ENCODE results near the gene R3HCC1L.
A peak's percentile ranks its signal among the peaks of the same experiment; 100 is the strongest.

The R3HCC1L gene

GRCh38 chr10:98235846-98236245 lies 101.4 kb downstream of the R3HCC1L start:
- DNase-seq, result no peak
- 97% methylated on average over 4 of the region's 5 CpGs for WGBS (ENCODE audit: insufficient coverage)
- no peak overlapping the region for H3K4me3 ChIP-seq (ENCODE audit: control insufficient read depth in 1 of 7, extremely low read depth in 1 of 7, insufficient read depth in 4 of 7, low read depth in 2 of 7, low read length in 6 of 7)
- peaks cover 6 to 28% (median 21%) of the 10 kb centered on the region in 4 experiments for H3K36me3 ChIP-seq (ENCODE audit: control insufficient read depth in 4 of 4, insufficient read depth in 4 of 4, low read length in 3 of 4)
- POLR2A ChIA-PET, result no interaction called here
- peaks cover 0 to 13% (median 9%) of the 10 kb centered on the region in 4 experiments for H3K4me1 ChIP-seq (ENCODE audit: control extremely low read depth in 1 of 4, control insufficient read depth in 4 of 4, insufficient read depth in 4 of 4, low read length in 3 of 4)
- H3K27me3 ChIP-seq (replicated peaks in 2 of 5; ENCODE audit: control insufficient read depth in 4 of 5, insufficient read depth in 5 of 5, low read length in 4 of 5), result no peaks in the 10 kb centered on the region
- CTCF ChIA-PET, result interaction anchor here (1.6 kb wide), 1 partner anchor 9 kb away, joined by 3 read pairs; no protein-coding TSS in a partner anchor
- H3K9me3 ChIP-seq (ENCODE audit: control extremely low read depth in 1 of 5, control insufficient read depth in 4 of 5, insufficient read depth in 2 of 5, low read depth in 1 of 5, low read length in 4 of 5), result no peaks in the 10 kb centered on the region
- H3K27ac ChIP-seq (ENCODE audit: insufficient read depth in 1 of 2, low read depth in 1 of 2, low read length in 2 of 2, poor library complexity in 1 of 2, severe bottlenecking in 2 of 2), result no peak overlapping the region

- 83% methylated on average over 4 of the region's 5 CpGs for WGBS (ENCODE audit: insufficient coverage)
- H3K36me3 ChIP-seq (ENCODE audit: control insufficient read depth in 4 of 4, insufficient read depth in 4 of 4, low read length in 3 of 4), result peaks cover 6 to 28% (median 21%) of the 10 kb centered on the region in 4 experiments
- ChIA-PET POLR2A (no interaction called here), CTCF (interaction anchor here (1.6 kb wide), 1 partner anchor 10 kb away, joined by 3 read pairs; no protein-coding TSS in a partner anchor)
- H3K27me3 ChIP-seq (replicated peaks in 2 of 5; ENCODE audit: control insufficient read depth in 4 of 5, insufficient read depth in 5 of 5, low read length in 4 of 5), result no peaks in the 10 kb centered on the region
- DNase-seq, result peak; percentile 23 to 71 (median 42)
- no peaks in the 10 kb centered on the region for H3K9me3 ChIP-seq (ENCODE audit: control extremely low read depth in 1 of 5, control insufficient read depth in 4 of 5, insufficient read depth in 2 of 5, low read depth in 1 of 5, low read length in 4 of 5)
- no peak overlapping the region for H3K27ac ChIP-seq (ENCODE audit: insufficient read depth in 1 of 2, low read depth in 1 of 2, low read length in 2 of 2, poor library complexity in 1 of 2, severe bottlenecking in 2 of 2)
- H3K4me1 ChIP-seq (ENCODE audit: control extremely low read depth in 1 of 4, control insufficient read depth in 4 of 4, insufficient read depth in 4 of 4, low read length in 3 of 4), result peaks cover 0 to 13% (median 9%) of the 10 kb centered on the region in 4 experiments
- H3K4me3 ChIP-seq (ENCODE audit: control insufficient read depth in 1 of 7, extremely low read depth in 1 of 7, insufficient read depth in 4 of 7, low read depth in 2 of 7, low read length in 6 of 7), result no peak overlapping the region
Measured at GRCh38 chr10:98236862-98237261, 102.4 kb downstream of the R3HCC1L start.

DNA sequence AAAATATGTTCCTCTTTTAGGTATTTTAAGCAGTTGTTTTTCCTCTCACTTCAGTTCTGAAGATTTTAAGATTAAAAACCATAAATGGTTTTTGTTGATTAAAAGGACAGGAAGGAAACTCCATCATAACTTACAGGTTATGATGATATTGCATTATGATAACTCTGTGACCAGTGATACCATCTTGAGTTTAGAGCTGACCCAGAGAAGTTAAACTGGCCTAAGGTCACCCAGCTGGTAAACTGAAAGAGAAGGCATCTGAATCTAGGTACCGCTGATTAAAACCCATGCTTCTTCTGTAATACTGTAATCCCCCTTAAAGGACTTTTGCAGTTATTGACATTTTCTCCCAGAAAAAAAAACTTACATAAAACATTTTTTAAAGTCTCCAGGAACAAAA lies 103.9 kb downstream of the R3HCC1L start:
- WGBS (ENCODE audit: insufficient coverage), result 22% methylated on average over 1 of the region's 1 CpG
- peak overlapping the region in 1 of 2 experiments; percentile 37 for H3K27ac ChIP-seq (ENCODE audit: insufficient read depth in 1 of 2, low read depth in 1 of 2, low read length in 2 of 2, poor library complexity in 1 of 2, severe bottlenecking in 2 of 2)
- POLR2A ChIA-PET, result interaction anchor here (0.6 to 0.7 kb wide), 2 partner anchors 12 to 32 kb away, joined by 3 to 4 read pairs; no protein-coding TSS in a partner anchor
- H3K4me3 ChIP-seq (ENCODE audit: control insufficient read depth in 1 of 7, extremely low read depth in 1 of 7, insufficient read depth in 4 of 7, low read depth in 2 of 7, low read length in 6 of 7), result no peak overlapping the region
- peaks cover 6 to 30% (median 23%) of the 10 kb centered on the region in 4 experiments for H3K36me3 ChIP-seq (ENCODE audit: control insufficient read depth in 4 of 4, insufficient read depth in 4 of 4, low read length in 3 of 4)
- no peaks in the 10 kb centered on the region for H3K9me3 ChIP-seq (ENCODE audit: control extremely low read depth in 1 of 5, control insufficient read depth in 4 of 5, insufficient read depth in 2 of 5, low read depth in 1 of 5, low read length in 4 of 5)
- H3K27me3 ChIP-seq (replicated peaks in 2 of 5; ENCODE audit: control insufficient read depth in 4 of 5, insufficient read depth in 5 of 5, low read length in 4 of 5), result no peaks in the 10 kb centered on the region
- CTCF ChIA-PET, result interaction anchor here (0.5 to 1.2 kb wide), 3 partner anchors 79 to 224 kb away, joined by 3 to 4 read pairs (median 3); no protein-coding TSS in a partner anchor
- peaks cover 0 to 13% (median 9%) of the 10 kb centered on the region in 4 experiments for H3K4me1 ChIP-seq (ENCODE audit: control extremely low read depth in 1 of 4, control insufficient read depth in 4 of 4, insufficient read depth in 4 of 4, low read length in 3 of 4)
- peak in 2 of 3 donors; percentile 15 to 33 for DNase-seq

DNA sequence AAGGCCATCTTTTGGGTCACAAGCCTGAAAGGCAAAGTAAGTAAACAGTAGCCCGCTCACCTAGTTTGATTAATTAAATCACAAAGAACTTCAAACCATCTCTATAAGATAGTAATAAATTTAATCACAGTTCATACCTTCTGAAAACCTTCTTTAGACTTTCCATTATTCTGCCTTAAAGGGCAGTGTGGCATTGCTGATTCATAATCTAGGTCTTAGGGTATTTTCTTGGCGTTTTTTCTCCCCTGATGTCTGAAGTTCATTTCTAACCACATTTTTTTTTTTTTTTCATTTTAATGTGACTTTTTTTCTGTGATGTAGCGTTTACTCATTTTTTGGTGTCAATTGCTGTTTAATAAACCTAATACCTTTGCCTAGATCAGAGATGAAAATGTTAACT lies 106.1 kb downstream of the R3HCC1L start:
- H3K36me3 ChIP-seq (ENCODE audit: control insufficient read depth in 4 of 4, insufficient read depth in 4 of 4, low read length in 3 of 4), result peaks cover 15 to 40% (median 27%) of the 10 kb centered on the region in 4 experiments

DNA sequence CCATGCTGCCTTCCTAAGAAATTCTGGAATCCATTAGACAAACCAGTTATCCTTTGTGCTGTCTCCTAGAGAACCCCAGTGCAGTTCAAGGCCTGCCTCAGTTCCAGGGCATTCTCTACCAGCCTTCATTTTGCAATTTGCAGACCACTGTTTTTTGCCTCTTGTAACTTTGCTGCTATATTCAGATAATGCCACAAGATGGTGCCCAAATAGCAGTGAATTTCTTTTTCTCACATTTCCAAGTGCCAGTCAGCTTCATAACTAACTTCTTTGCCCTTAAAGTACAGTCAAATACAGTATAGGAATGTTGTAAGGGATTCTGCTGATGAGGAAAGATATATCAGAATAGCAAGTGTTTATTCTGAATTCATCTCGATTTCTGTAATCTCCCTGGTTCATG lies 108.4 kb downstream of the R3HCC1L start:
- Histone ChIP-seq H3K4me1 (ENCODE audit: control extremely low read depth in 1 of 4, control insufficient read depth in 4 of 4, insufficient read depth in 4 of 4, low read length in 3 of 4) (peaks cover 0 to 6% (median 4%) of the 10 kb centered on the region in 4 experiments), H3K27ac (ENCODE audit: insufficient read depth in 1 of 2, low read depth in 1 of 2, low read length in 2 of 2, poor library complexity in 1 of 2, severe bottlenecking in 2 of 2) (no peak overlapping the region), H3K9me3 (ENCODE audit: control extremely low read depth in 1 of 5, control insufficient read depth in 4 of 5, insufficient read depth in 2 of 5, low read depth in 1 of 5, low read length in 4 of 5) (no peaks in the 10 kb centered on the region), H3K27me3 (replicated peaks in 2 of 5; ENCODE audit: control insufficient read depth in 4 of 5, insufficient read depth in 5 of 5, low read length in 4 of 5) (no peaks in the 10 kb centered on the region), H3K36me3 (ENCODE audit: control insufficient read depth in 4 of 4, insufficient read depth in 4 of 4, low read length in 3 of 4) (peaks cover 23 to 42% (median 28%) of the 10 kb centered on the region in 4 experiments), H3K4me3 (ENCODE audit: control insufficient read depth in 1 of 7, extremely low read depth in 1 of 7, insufficient read depth in 4 of 7, low read depth in 2 of 7, low read length in 6 of 7) (no peak overlapping the region)
- CTCF ChIA-PET, result interaction anchor here (1.0 to 2.8 kb wide), 6 partner anchors 16 to 73 kb away, joined by 3 to 22 read pairs (median 4); no protein-coding TSS in a partner anchor
- POLR2A ChIA-PET, result no interaction called here
- WGBS (ENCODE audit: insufficient coverage), result no CpG with 5 or more reads among the region's 1 CpG
- peak; percentile 30 to 58 (median 55) for DNase-seq

More for the DNA sequence above, 106.1 kb downstream of the R3HCC1L start:
- no peaks in the 10 kb centered on the region for H3K27me3 ChIP-seq (replicated peaks in 2 of 5; ENCODE audit: control insufficient read depth in 4 of 5, insufficient read depth in 5 of 5, low read length in 4 of 5)
- H3K27ac ChIP-seq (ENCODE audit: insufficient read depth in 1 of 2, low read depth in 1 of 2, low read length in 2 of 2, poor library complexity in 1 of 2, severe bottlenecking in 2 of 2), result no peak overlapping the region
- no peak for DNase-seq
- H3K9me3 ChIP-seq (ENCODE audit: control extremely low read depth in 1 of 5, control insufficient read depth in 4 of 5, insufficient read depth in 2 of 5, low read depth in 1 of 5, low read length in 4 of 5), result no peaks in the 10 kb centered on the region
- POLR2A ChIA-PET, result no interaction called here
- WGBS (ENCODE audit: insufficient coverage), result no CpG with 5 or more reads among the region's 3 CpGs
- peaks cover 0 to 13% (median 9%) of the 10 kb centered on the region in 4 experiments for H3K4me1 ChIP-seq (ENCODE audit: control extremely low read depth in 1 of 4, control insufficient read depth in 4 of 4, insufficient read depth in 4 of 4, low read length in 3 of 4)
- no peak overlapping the region for H3K4me3 ChIP-seq (ENCODE audit: control insufficient read depth in 1 of 7, extremely low read depth in 1 of 7, insufficient read depth in 4 of 7, low read depth in 2 of 7, low read length in 6 of 7)
- CTCF ChIA-PET, result no interaction called here

GRCh38 chr10:98244141-98244540 lies 109.7 kb downstream of the R3HCC1L start:
- ChIA-PET POLR2A (no interaction called here), CTCF (interaction anchor here (0.8 to 1.5 kb wide), 3 partner anchors 75 to 223 kb away, joined by 3 to 4 read pairs (median 4); no protein-coding TSS in a partner anchor)

DNA sequence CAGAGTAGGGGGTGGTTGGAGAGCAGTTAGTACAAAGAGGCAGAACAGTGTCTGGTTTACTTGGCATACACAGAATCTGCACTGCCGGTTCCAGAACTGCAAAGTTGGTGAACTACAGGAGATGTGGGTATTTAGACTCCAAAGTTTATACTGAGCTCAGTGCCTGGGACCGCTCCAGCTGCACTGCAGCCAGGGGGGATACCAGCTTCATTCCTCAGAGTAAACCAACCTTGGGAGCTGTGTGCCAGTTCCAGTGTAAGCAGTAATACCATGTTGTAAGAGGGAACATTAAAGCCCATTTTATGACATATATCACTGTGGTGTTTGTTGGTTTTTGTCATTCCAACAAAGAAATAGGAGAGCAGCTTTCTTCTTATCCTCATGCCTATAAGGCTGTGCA lies 110.1 kb downstream of the R3HCC1L start:
- Histone ChIP-seq H3K4me1 (ENCODE audit: control extremely low read depth in 1 of 4, control insufficient read depth in 4 of 4, insufficient read depth in 4 of 4, low read length in 3 of 4) (no peaks in the 10 kb centered on the region), H3K27me3 (replicated peaks in 2 of 5; ENCODE audit: control insufficient read depth in 4 of 5, insufficient read depth in 5 of 5, low read length in 4 of 5) (no peaks in the 10 kb centered on the region), H3K36me3 (ENCODE audit: control insufficient read depth in 4 of 4, insufficient read depth in 4 of 4, low read length in 3 of 4) (peaks cover 25 to 59% (median 40%) of the 10 kb centered on the region in 4 experiments), H3K9me3 (ENCODE audit: control extremely low read depth in 1 of 5, control insufficient read depth in 4 of 5, insufficient read depth in 2 of 5, low read depth in 1 of 5, low read length in 4 of 5) (no peaks in the 10 kb centered on the region), H3K27ac (ENCODE audit: insufficient read depth in 1 of 2, low read depth in 1 of 2, low read length in 2 of 2, poor library complexity in 1 of 2, severe bottlenecking in 2 of 2) (no peak overlapping the region), H3K4me3 (ENCODE audit: control insufficient read depth in 1 of 7, extremely low read depth in 1 of 7, insufficient read depth in 4 of 7, low read depth in 2 of 7, low read length in 6 of 7) (no peak overlapping the region)
- 33% methylated on average over 1 of the region's 2 CpGs for WGBS (ENCODE audit: insufficient coverage)
- DNase-seq, result no peak
- ChIA-PET CTCF (interaction anchor here (0.8 to 1.5 kb wide), 4 partner anchors 74 to 223 kb away, joined by 3 to 4 read pairs (median 4); no protein-coding TSS in a partner anchor), POLR2A (no interaction called here)

More at GRCh38 chr10:98244141-98244540, 109.7 kb downstream of the R3HCC1L start:
- Histone ChIP-seq H3K27me3 (replicated peaks in 2 of 5; ENCODE audit: control insufficient read depth in 4 of 5, insufficient read depth in 5 of 5, low read length in 4 of 5) (no peaks in the 10 kb centered on the region), H3K27ac (ENCODE audit: insufficient read depth in 1 of 2, low read depth in 1 of 2, low read length in 2 of 2, poor library complexity in 1 of 2, severe bottlenecking in 2 of 2) (no peak overlapping the region), H3K36me3 (ENCODE audit: control insufficient read depth in 4 of 4, insufficient read depth in 4 of 4, low read length in 3 of 4) (peaks cover 25 to 55% (median 39%) of the 10 kb centered on the region in 4 experiments), H3K4me1 (ENCODE audit: control extremely low read depth in 1 of 4, control insufficient read depth in 4 of 4, insufficient read depth in 4 of 4, low read length in 3 of 4) (no peaks in the 10 kb centered on the region), H3K4me3 (ENCODE audit: control insufficient read depth in 1 of 7, extremely low read depth in 1 of 7, insufficient read depth in 4 of 7, low read depth in 2 of 7, low read length in 6 of 7) (no peak overlapping the region), H3K9me3 (ENCODE audit: control extremely low read depth in 1 of 5, control insufficient read depth in 4 of 5, insufficient read depth in 2 of 5, low read depth in 1 of 5, low read length in 4 of 5) (no peaks in the 10 kb centered on the region)
- 100% methylated on average over 1 of the region's 5 CpGs for WGBS (ENCODE audit: insufficient coverage)
- DNase-seq, result no peak
